ENCODE measurements around the gene ASB8.

ASB8 gene

GRCh38 chr12:48192861-48193260 lies 35.5 kb upstream of the ASB8 start:
- Histone ChIP-seq H2AFZ (ENCODE audit: low read length) (no peak overlapping the region), H4K8ac (ENCODE audit: low read depth, low read length) (no peak overlapping the region), H3K23ac (ENCODE audit: low read depth, low read length, poor library complexity) (no peak overlapping the region), H3K36me3 (replicated peaks in 1 of 2; ENCODE audit: control insufficient read depth in 2 of 2, insufficient read depth in 2 of 2, low read length in 2 of 2) (no peaks in the 10 kb centered on the region), H2BK5ac (ENCODE audit: low read length) (no peak overlapping the region), H2AK5ac (ENCODE audit: low read depth, low read length) (no peak overlapping the region), H3K4me2 (ENCODE audit: insufficient read depth, low read length, poor library complexity, severe bottlenecking) (no peak overlapping the region), H2BK120ac (ENCODE audit: low read depth, low read length) (no peak overlapping the region), H3K9me3 (replicated peaks in 1 of 2; ENCODE audit: control insufficient read depth in 2 of 2, insufficient read depth in 1 of 2, low read depth in 1 of 2, low read length in 2 of 2) (peaks cover 0 to 2% of the 10 kb centered on the region in 2 donors), H3K4ac (ENCODE audit: low read length) (no peak overlapping the region), H3K18ac (ENCODE audit: low read length) (no peak overlapping the region), H2BK15ac (ENCODE audit: low read length) (no peak overlapping the region), H3K14ac (ENCODE audit: low read length) (no peak overlapping the region), H4K91ac (ENCODE audit: low read depth, low read length, poor library complexity) (no peak overlapping the region), H3K79me1 (ENCODE audit: low read depth, low read length) (no peaks in the 10 kb centered on the region), H3K4me3 (ENCODE audit: low read length in 2 of 2) (no peak overlapping the region), H3K4me1 (ENCODE audit: control insufficient read depth in 2 of 2, insufficient read depth in 1 of 2, low read depth in 1 of 2, low read length in 2 of 2) (peaks cover 0 to 4% of the 10 kb centered on the region in 2 donors), H2BK12ac (ENCODE audit: low read length) (no peak overlapping the region), H3K9ac (ENCODE audit: low read depth, low read length, poor library complexity) (no peak overlapping the region), H3K27ac (replicated peaks; ENCODE audit: low read length) (no peak overlapping the region), H3K27me3 (ENCODE audit: control insufficient read depth in 3 of 3, insufficient read depth in 3 of 3, low read depth in 1 of 3, low read length in 3 of 3) (peaks cover 0 to 3% (median 0%) of the 10 kb centered on the region in 3 experiments)
- no CpG with 5 or more reads among the region's 1 CpG for WGBS, 2 donors (ENCODE audit: extremely low coverage in 2 of 2, insufficient read length in 2 of 2, insufficient replicate concordance in 1 of 2)
- DNase-seq (ENCODE audit: low spot score): no peak

- H2BK120ac ChIP-seq (ENCODE audit: low read depth, low read length): no peak overlapping the region
- no peak overlapping the region for H3K4me2 ChIP-seq (ENCODE audit: insufficient read depth, low read length, poor library complexity, severe bottlenecking)
- H3K9ac ChIP-seq (ENCODE audit: low read depth, low read length, poor library complexity): no peak overlapping the region
- H4K8ac ChIP-seq (ENCODE audit: low read depth, low read length): no peak overlapping the region
- H2BK12ac ChIP-seq (ENCODE audit: low read length): no peak overlapping the region
- H3K4ac ChIP-seq (ENCODE audit: low read length): no peak overlapping the region
- no peak overlapping the region for H2AFZ ChIP-seq (ENCODE audit: low read length)
- H3K14ac ChIP-seq (ENCODE audit: low read length): no peak overlapping the region
- no peak overlapping the region for H4K91ac ChIP-seq (ENCODE audit: low read depth, low read length, poor library complexity)
- H2BK5ac ChIP-seq (ENCODE audit: low read length): no peak overlapping the region
- no peak overlapping the region for H2BK15ac ChIP-seq (ENCODE audit: low read length)
- no peaks in the 10 kb centered on the region for H3K36me3 ChIP-seq (replicated peaks in 1 of 2; ENCODE audit: control insufficient read depth in 2 of 2, insufficient read depth in 2 of 2, low read length in 2 of 2)
- peaks cover 0 to 3% (median 0%) of the 10 kb centered on the region in 3 experiments for H3K27me3 ChIP-seq (ENCODE audit: control insufficient read depth in 3 of 3, insufficient read depth in 3 of 3, low read depth in 1 of 3, low read length in 3 of 3)
- no peak overlapping the region for H3K18ac ChIP-seq (ENCODE audit: low read length)
- H3K23ac ChIP-seq (ENCODE audit: low read depth, low read length, poor library complexity): no peak overlapping the region
- no peak overlapping the region for H3K27ac ChIP-seq (replicated peaks; ENCODE audit: low read length)
- no peak overlapping the region for H3K4me3 ChIP-seq (ENCODE audit: low read length in 2 of 2)
- no peak overlapping the region for H2AK5ac ChIP-seq (ENCODE audit: low read depth, low read length)
- no peak for DNase-seq (ENCODE audit: low spot score)
- H3K9me3 ChIP-seq (replicated peaks in 1 of 2; ENCODE audit: control insufficient read depth in 2 of 2, insufficient read depth in 1 of 2, low read depth in 1 of 2, low read length in 2 of 2): peaks cover 0 to 2% of the 10 kb centered on the region in 2 donors
- no peaks in the 10 kb centered on the region for H3K79me1 ChIP-seq (ENCODE audit: low read depth, low read length)
- peaks cover under 1 to 7% of the 10 kb centered on the region in 2 donors for H3K4me1 ChIP-seq (ENCODE audit: control insufficient read depth in 2 of 2, insufficient read depth in 1 of 2, low read depth in 1 of 2, low read length in 2 of 2)
These were observed 33.8 kb upstream of the ASB8 start for GRCh38 chr12:48191096-48191495.

GRCh38 chr12:48189331-48190125 lies 32.2 kb upstream of the ASB8 start:
- no peak overlapping the region for H3K23ac ChIP-seq (ENCODE audit: low read depth, low read length, poor library complexity)
- no peak overlapping the region for H2BK5ac ChIP-seq (ENCODE audit: low read length)
- no peak overlapping the region for H2BK120ac ChIP-seq (ENCODE audit: low read depth, low read length)
- no CpG with 5 or more reads among the region's 6 CpGs for WGBS, 2 donors (ENCODE audit: extremely low coverage in 2 of 2, insufficient read length in 2 of 2, insufficient replicate concordance in 1 of 2)
- H3K4me3 ChIP-seq (ENCODE audit: low read length in 2 of 2): no peak overlapping the region
- no peak overlapping the region for H3K27ac ChIP-seq (replicated peaks; ENCODE audit: low read length)
- no peak overlapping the region for H4K91ac ChIP-seq (ENCODE audit: low read depth, low read length, poor library complexity)
- H3K4me2 ChIP-seq (ENCODE audit: insufficient read depth, low read length, poor library complexity, severe bottlenecking): no peak overlapping the region
- H3K9ac ChIP-seq (ENCODE audit: low read depth, low read length, poor library complexity): no peak overlapping the region
- H3K79me1 ChIP-seq (ENCODE audit: low read depth, low read length): no peaks in the 10 kb centered on the region
- DNase-seq (ENCODE audit: low spot score): peak; percentile 80
- no peak overlapping the region for H3K4ac ChIP-seq (ENCODE audit: low read length)
- no peak overlapping the region for H3K18ac ChIP-seq (ENCODE audit: low read length)
- no peak overlapping the region for H4K8ac ChIP-seq (ENCODE audit: low read depth, low read length)
- H3K9me3 ChIP-seq (replicated peaks in 1 of 2; ENCODE audit: control insufficient read depth in 2 of 2, insufficient read depth in 1 of 2, low read depth in 1 of 2, low read length in 2 of 2): peaks cover 0 to 2% of the 10 kb centered on the region in 2 donors
- H3K4me1 ChIP-seq (ENCODE audit: control insufficient read depth in 2 of 2, insufficient read depth in 1 of 2, low read depth in 1 of 2, low read length in 2 of 2): peaks cover 8 to 16% of the 10 kb centered on the region in 2 donors
- H3K27me3 ChIP-seq (ENCODE audit: control insufficient read depth in 3 of 3, insufficient read depth in 3 of 3, low read depth in 1 of 3, low read length in 3 of 3): peaks cover 0 to 13% (median 2%) of the 10 kb centered on the region in 3 experiments
- H2BK12ac ChIP-seq (ENCODE audit: low read length): no peak overlapping the region
- H3K14ac ChIP-seq (ENCODE audit: low read length): no peak overlapping the region
- peak overlapping the region; percentile 5 for H2AFZ ChIP-seq (ENCODE audit: low read length)
- H2AK5ac ChIP-seq (ENCODE audit: low read depth, low read length): no peak overlapping the region
- no peaks in the 10 kb centered on the region for H3K36me3 ChIP-seq (replicated peaks in 1 of 2; ENCODE audit: control insufficient read depth in 2 of 2, insufficient read depth in 2 of 2, low read length in 2 of 2)
- H2BK15ac ChIP-seq (ENCODE audit: low read length): no peak overlapping the region

- Histone ChIP-seq H3K14ac (ENCODE audit: low read length) (no peak overlapping the region), H3K4me2 (ENCODE audit: insufficient read depth, low read length, poor library complexity, severe bottlenecking) (no peak overlapping the region), H2BK120ac (ENCODE audit: low read depth, low read length) (no peak overlapping the region), H4K91ac (ENCODE audit: low read depth, low read length, poor library complexity) (no peak overlapping the region), H2AFZ (ENCODE audit: low read length) (no peak overlapping the region), H2BK15ac (ENCODE audit: low read length) (no peak overlapping the region), H2BK5ac (ENCODE audit: low read length) (no peak overlapping the region), H3K79me1 (ENCODE audit: low read depth, low read length) (no peaks in the 10 kb centered on the region), H3K23ac (ENCODE audit: low read depth, low read length, poor library complexity) (no peak overlapping the region), H3K27ac (replicated peaks; ENCODE audit: low read length) (no peak overlapping the region), H2BK12ac (ENCODE audit: low read length) (no peak overlapping the region), H3K9ac (ENCODE audit: low read depth, low read length, poor library complexity) (no peak overlapping the region), H3K27me3 (ENCODE audit: control insufficient read depth in 3 of 3, insufficient read depth in 3 of 3, low read depth in 1 of 3, low read length in 3 of 3) (peaks cover 0 to 21% (median 8%) of the 10 kb centered on the region in 3 experiments), H3K9me3 (replicated peaks in 1 of 2; ENCODE audit: control insufficient read depth in 2 of 2, insufficient read depth in 1 of 2, low read depth in 1 of 2, low read length in 2 of 2) (peaks cover 0 to 2% of the 10 kb centered on the region in 2 donors), H3K4ac (ENCODE audit: low read length) (no peak overlapping the region), H4K8ac (ENCODE audit: low read depth, low read length) (no peak overlapping the region), H3K36me3 (replicated peaks in 1 of 2; ENCODE audit: control insufficient read depth in 2 of 2, insufficient read depth in 2 of 2, low read length in 2 of 2) (no peaks in the 10 kb centered on the region), H2AK5ac (ENCODE audit: low read depth, low read length) (no peak overlapping the region), H3K4me1 (ENCODE audit: control insufficient read depth in 2 of 2, insufficient read depth in 1 of 2, low read depth in 1 of 2, low read length in 2 of 2) (peaks cover 11 to 19% of the 10 kb centered on the region in 2 donors), H3K4me3 (ENCODE audit: low read length in 2 of 2) (no peak overlapping the region), H3K18ac (ENCODE audit: low read length) (no peak overlapping the region)
- WGBS, 2 donors (ENCODE audit: extremely low coverage in 2 of 2, insufficient read length in 2 of 2, insufficient replicate concordance in 1 of 2): no CpG with 5 or more reads among the region's 10 CpGs
- DNase-seq (ENCODE audit: low spot score): no peak
These were observed 30.8 kb upstream of the ASB8 start for GRCh38 chr12:48187916-48188695.

All from neuronal stem cell (in vitro differentiated cells).